DOHH2 (cell line): ENCODE measurements around the gene B3GLCT.

Experiments
- EZH2phosphoT487 ChIP-seq: fragments of 200-600 bp; sonication (generic); IDR thresholded peaks from 2 replicates; pipeline ENCODE4 v1.6.1; 2017; ENCODE audit warnings: borderline replicate concordance, mild to moderate bottlenecking, antibody characterized with exemption, low read length, moderate library complexity, mixed read lengths
- TF ChIP-seq, protein P1 (sequence below): fragments of 200-600 bp; sonication (generic); IDR thresholded peaks from one replicate; pipeline ENCODE4 v1.5.1; 2014; ENCODE audit warnings: antibody characterized with exemption, mild to moderate bottlenecking, low read depth, low read length; ENCODE audit not compliant: poor library complexity, severe bottlenecking

DNA sequence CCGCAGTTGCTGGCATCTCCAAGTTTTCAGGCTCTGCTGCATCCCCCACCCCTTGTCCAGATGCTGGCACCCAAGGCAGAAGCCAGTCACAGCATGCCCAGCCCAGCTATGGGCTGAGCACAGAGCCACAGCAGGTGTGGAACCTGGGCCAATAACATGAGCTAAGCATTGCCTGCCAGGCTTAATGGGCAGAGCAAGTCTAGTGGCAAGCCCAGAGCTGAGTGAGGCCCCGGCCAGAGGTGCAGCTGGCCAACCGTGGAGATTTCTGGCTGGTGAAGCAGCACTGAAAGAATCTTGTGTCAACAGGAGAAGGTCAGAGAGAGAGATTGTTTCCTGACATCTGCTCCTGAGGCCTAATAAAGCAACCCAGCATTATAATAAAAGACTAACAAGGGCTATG, 111.0 kb downstream of the B3GLCT start:
- TF ChIP-seq, protein P1, sequence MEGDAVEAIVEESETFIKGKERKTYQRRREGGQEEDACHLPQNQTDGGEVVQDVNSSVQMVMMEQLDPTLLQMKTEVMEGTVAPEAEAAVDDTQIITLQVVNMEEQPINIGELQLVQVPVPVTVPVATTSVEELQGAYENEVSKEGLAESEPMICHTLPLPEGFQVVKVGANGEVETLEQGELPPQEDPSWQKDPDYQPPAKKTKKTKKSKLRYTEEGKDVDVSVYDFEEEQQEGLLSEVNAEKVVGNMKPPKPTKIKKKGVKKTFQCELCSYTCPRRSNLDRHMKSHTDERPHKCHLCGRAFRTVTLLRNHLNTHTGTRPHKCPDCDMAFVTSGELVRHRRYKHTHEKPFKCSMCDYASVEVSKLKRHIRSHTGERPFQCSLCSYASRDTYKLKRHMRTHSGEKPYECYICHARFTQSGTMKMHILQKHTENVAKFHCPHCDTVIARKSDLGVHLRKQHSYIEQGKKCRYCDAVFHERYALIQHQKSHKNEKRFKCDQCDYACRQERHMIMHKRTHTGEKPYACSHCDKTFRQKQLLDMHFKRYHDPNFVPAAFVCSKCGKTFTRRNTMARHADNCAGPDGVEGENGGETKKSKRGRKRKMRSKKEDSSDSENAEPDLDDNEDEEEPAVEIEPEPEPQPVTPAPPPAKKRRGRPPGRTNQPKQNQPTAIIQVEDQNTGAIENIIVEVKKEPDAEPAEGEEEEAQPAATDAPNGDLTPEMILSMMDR, result no peak
- no peak for TF ChIP-seq EZH2phosphoT487
